Left renal pelvis (tissue), 4 donors: ENCODE data around the gene TRIM69. TPM values are rescaled to one million over a fixed set of nuclear protein-coding genes. Genes with fewer than 3 reads are reported as not detected.

Experiments
- DNase-seq, 4 donors: peaks; one replicate each; pipeline ENCODE4 v3.0.0-alpha.2; 2013; ENCODE audit warnings: low read depth in 4 of 4, low spot score in 3 of 4
- polyA plus RNA-seq, 4 donors: library from polyadenylated mRNA; unstranded; fragments of 120-200 nt; gene quantifications; one replicate each; pipeline ENCODE4 v1.2.1, GENCODE V29; 2013; ENCODE audit not compliant: insufficient read length in 4 of 4

Gene TRIM69
- polyA plus RNA-seq, 4 donors, result 24.4 to 26.1 (median 24.9) TPM

DNA sequence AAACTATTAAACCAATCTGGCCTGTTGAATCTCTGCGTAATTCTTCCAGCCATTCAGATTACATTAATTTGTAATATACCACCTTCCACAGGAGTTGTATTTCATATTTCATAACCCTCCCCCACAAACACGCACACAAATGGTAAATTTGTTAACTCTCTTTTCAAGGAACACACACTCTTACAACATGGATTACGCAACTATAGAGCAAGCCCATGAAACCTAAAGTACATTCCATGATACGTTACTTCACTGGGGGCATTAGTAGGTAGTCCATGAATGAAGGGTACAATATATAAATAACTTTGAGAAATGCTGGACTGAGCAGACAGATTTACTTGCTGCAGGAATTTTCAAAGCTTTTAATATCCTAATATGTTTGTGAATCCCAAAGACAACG is 65.0 kb downstream of the TRIM69 start:
- no peak for DNase-seq

DNA sequence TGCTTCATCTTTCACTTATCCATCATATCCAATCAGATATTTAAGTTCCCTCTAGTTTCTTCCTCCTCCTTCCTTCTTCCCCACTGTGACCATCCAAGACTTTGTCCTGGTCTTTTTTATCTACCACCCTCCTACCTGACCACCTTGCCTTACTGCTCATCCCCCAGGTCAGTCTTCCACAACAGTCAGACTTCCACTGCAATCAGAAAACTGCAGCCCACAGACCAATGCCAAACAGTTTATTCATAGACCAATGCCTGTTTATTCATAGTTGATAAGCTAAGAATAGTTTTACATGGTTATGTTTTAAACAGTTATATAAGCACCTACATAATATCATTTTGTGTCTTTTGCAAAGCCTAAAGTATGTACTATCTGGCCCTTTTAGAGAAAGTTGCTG is 65.5 kb downstream of the TRIM69 start:
- DNase-seq, result no peak

DNA sequence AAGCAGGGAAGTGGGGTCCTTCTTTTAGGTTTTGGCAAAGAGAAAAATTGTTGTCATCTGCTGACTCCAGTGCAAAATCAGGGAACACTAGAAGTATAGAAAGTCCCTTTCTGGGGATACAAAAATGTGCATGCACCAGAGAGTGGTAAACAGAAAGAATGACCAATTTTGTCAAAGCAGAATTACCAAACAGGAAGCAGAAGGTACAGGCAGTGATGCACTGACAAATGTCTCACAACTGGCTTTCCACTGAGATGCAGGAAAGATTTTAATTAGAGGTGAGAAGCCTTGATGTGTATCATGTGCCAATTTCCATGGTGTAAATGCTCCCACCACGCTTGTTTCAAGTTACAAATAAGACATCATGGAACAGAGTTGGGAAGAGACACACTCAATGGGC is 66.0 kb downstream of the TRIM69 start:
- no peak for DNase-seq

DNA sequence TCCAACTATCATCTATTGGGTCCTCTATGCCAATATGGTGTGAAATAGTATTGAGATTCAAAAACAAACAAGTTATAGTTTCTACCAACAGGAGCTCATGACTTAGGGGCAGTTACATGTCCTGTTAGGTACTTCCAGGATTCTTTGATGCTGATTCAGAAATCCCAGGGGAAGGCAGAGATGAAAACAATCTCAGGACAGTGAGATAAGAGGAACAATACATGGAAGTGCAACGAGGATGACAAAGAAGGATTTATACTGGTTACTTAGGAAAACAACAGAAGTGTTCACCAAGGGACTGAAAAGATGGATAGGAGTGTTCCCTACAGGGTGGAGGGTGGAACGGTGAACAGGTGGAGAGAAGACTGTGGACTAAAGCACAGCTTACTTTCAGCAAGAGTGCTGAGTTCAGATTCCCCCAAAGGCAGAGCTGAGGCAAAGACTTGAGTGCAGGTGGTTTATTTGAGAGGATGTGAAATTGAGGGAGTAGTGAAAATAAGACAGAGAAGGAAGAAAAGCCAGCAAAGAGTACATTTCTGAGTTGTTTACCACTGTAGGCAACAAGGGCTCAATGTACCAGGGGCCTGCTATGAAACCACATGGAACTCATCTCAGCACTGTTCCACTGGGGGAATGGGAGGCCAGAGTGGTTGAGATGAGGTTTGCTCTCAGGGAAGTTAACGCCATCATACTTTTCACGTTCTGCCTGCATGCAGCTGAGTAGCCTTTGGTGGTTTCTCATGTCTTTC is 68.1 kb downstream of the TRIM69 start:
- no peak for DNase-seq

DNA sequence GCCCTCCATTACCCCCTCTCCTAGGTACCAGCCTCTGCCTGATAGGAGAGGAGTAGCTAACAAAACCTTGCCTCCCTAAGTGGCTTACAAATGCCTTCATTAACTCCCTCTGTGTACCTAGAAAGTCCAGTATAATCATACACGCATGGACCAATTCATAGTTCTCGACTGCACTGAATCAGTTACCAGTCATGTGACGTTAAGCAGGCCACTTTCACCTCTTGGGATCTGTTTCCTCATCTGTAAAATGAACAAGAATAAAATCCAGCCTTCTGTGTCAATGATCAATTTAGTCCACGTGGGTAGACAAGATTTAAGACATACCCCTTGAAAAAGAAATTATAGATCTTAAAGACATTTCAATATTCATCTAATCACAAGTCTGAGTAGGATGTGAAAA is 72.2 kb downstream of the TRIM69 start:
- no peak for DNase-seq

DNA sequence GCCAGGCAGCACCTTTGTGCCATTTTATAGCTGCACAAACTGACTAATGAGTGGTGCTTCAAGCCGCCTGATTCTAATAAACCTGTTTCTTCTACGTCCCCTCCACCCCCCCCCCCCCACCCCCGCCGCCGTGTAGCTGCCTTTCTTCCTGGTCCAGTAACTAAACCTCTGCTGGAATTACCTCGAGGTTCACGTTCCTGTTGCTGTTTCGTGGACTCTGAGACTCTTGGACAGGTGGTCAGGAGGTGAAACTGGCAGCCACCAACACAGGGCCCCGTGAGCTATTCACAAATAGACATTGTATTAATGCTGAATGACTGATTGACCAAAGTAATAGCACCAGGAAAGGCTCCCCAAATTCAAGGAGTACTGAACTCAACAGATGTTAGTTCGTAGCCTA is 73.9 kb downstream of the TRIM69 start:
- DNase-seq, result no peak

DNA sequence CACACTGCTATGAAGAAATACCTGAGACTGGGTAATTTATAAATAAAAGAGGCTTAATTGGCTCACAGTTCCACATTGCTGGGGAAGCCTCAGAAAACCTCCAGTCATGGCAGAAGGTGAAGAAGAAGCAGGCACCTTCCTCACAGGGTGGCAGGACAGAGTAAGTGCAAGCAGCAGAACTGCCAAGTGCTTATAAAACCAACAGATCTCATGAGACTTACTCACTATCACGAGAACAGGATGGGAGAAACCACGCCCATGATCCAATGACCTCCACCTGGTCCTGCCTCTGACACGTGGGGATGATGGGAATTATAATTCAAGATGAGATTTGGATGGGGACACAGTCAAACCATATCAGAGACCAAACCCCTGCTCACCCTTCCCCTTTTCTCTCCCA is 75.0 kb downstream of the TRIM69 start:
- DNase-seq, result no peak

DNA sequence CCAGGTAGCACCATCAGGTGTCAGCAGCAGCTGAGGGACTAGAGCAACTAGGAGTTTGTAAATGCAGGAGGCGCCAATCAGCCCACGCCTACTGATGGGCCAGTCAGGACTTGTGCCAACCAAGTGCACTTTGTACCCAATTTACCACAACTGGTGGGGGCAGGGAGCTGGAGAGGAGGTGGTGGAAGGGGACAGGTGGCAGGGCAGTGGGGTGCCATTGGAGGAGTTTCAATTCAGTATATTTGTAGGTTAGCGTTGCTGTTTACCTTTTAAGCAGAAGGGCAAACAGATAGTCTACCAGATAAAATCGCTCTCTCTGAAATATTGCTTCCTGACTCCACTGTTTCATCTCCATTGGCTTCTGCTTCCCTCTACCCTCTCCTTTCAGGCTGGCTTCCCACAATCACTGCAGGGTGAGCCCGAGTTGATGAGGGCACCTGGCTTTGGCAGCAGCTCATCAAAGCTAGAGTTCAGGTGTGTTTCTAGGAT is 75.7 kb downstream of the TRIM69 start:
- DNase-seq, result no peak

DNA sequence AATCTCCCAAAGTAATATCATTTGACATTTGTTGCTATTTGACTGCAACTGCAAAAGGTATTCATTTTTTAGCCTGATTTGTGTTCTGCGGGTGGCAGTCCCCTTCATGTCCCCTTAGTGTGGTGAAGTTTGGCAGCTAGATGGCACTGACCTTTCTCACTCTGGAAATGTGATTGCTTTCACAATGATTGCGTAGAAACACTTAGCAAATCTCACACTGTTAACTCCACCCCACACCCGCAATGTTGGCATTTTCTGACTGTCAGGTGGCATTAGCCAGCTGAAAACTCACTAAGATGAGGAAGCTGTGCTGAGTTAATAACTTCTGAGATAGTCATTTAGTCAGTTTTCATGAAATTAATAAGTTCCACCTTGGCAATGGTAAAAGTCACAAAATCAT is 76.9 kb downstream of the TRIM69 start:
- no peak for DNase-seq

Other genes with a start within 250 kb of the TRIM69 start
- 100 to 1,000 TPM in 3 of 4 donors, 10 to 100 TPM in 1; 70.4 to 128 (median 106) TPM for gene EIF3J, start 199.4 kb upstream of the TRIM69 start, polyA plus RNA-seq
- 10 to 100 TPM; 54.9 to 84.8 (median 74.9) TPM for gene SPG11, start 72.9 kb upstream of the TRIM69 start, polyA plus RNA-seq
- gene PATL2, start 25.2 kb upstream of the TRIM69 start, polyA plus RNA-seq, result 1 to 10 TPM in 1 of 4 donors, under 1 TPM in 3; 0.56 to 1.8 (median 0.89) TPM
- gene B2M, start 25.0 kb upstream of the TRIM69 start, polyA plus RNA-seq, result 1,000 to 10,000 TPM in 1 of 4 donors, 100 to 1,000 TPM in 3; 767 to 1,091 (median 933) TPM
- gene TERB2, start 220.2 kb downstream of the TRIM69 start, polyA plus RNA-seq, result not detected